Body of pancreas (tissue), 4 donors: ENCODE measurements around the gene VAMP2. TPM values are rescaled to one million over a fixed set of nuclear protein-coding genes. Genes with fewer than 3 reads are reported as not detected.

Experiments
- ATAC-seq: fragments of 150-250 bp; one replicate; pipeline ENCODE4 v1.9.1; 2016
- DNase-seq, 4 donors: peaks; one replicate each; pipeline ENCODE4 v3.0.0-alpha.2; 2019
- H3K27ac ChIP-seq, 4 donors: fragments of 200-600 bp; sonication (generic); 1 replicate in 3 of 4; 2 replicates in 1 of 4; pipeline versions ENCODE4 v1.5.1 to v1.6.1; 2016 to 2019; ENCODE audit warnings: mild to moderate bottlenecking in 1 of 4, mixed read lengths in 1 of 4, moderate library complexity in 1 of 4
- H3K27me3 ChIP-seq, 2 donors: fragments of 200-600 bp; sonication (generic); one replicate each; pipeline ENCODE4 v1.6.0; 2016; ENCODE audit warnings: mild to moderate bottlenecking in 1 of 2
- H3K36me3 ChIP-seq, 2 donors: fragments of 200-600 bp; sonication (generic); replicated peaks in 1 of 2; 2 replicates each; pipeline ENCODE4 v1.5.1; 2016; ENCODE audit warnings: low read depth in 2 of 2; ENCODE audit not compliant: insufficient read depth in 1 of 2
- H3K4me1 ChIP-seq: fragments of 200-600 bp; sonication (generic); one replicate; pipeline ENCODE4 v1.6.0; 2016
- H3K4me3 ChIP-seq, 2 donors: fragments of 200-600 bp; sonication (generic); 1 replicate in 1 of 2; 2 replicates in 1 of 2; pipeline ENCODE4 v1.5.1; 2016 to 2019
- H3K9me3 ChIP-seq, 3 donors: fragments of 200-600 bp; sonication (generic); 1 replicate in 2 of 3; 2 replicates in 1 of 3; pipeline ENCODE4 v1.5.1; 2016
- POLR2A ChIP-seq, 3 donors: fragments of 450-650 bp; IDR thresholded peaks; one replicate each; pipeline ENCODE4 v1.6.1; 2016; ENCODE audit warnings: antibody characterized with exemption in 3 of 3, mild to moderate bottlenecking in 2 of 3
- WGBS, 2 donors: methylation state at CpG; one replicate each; pipeline ENCODE4 v1.1.5; 2017; 5-methylcytosine and 5-hydroxymethylcytosine counted together
- intact Hi-C: fragments of 100-400 bp; cut with DNase I; formaldehyde crosslinking; loops from one replicate; pipeline ENCODE4 v1.15.1; 2023
- total RNA-seq, 2 donors: library from RNA; depleted of rRNA; stranded (reverse); fragments of >200 nt; gene quantifications; one replicate each; pipeline ENCODE4 v1.1.0, GENCODE V29; 2016
- TF ChIP-seq, protein P1 (sequence below), 7 experiments: fragments of 450-650 bp in 4 of 7; fragments of 200-600 bp in 3 of 7; sonication (generic) in 3 of 7; IDR thresholded peaks; one replicate each; pipeline ENCODE4 v1.5.1; 2016 to 2019; ENCODE audit warnings: antibody characterized with exemption in 7 of 7

The VAMP2 gene
- total RNA-seq, 2 donors from 2014 or later: 16.3 to 26.4 TPM

DNA sequence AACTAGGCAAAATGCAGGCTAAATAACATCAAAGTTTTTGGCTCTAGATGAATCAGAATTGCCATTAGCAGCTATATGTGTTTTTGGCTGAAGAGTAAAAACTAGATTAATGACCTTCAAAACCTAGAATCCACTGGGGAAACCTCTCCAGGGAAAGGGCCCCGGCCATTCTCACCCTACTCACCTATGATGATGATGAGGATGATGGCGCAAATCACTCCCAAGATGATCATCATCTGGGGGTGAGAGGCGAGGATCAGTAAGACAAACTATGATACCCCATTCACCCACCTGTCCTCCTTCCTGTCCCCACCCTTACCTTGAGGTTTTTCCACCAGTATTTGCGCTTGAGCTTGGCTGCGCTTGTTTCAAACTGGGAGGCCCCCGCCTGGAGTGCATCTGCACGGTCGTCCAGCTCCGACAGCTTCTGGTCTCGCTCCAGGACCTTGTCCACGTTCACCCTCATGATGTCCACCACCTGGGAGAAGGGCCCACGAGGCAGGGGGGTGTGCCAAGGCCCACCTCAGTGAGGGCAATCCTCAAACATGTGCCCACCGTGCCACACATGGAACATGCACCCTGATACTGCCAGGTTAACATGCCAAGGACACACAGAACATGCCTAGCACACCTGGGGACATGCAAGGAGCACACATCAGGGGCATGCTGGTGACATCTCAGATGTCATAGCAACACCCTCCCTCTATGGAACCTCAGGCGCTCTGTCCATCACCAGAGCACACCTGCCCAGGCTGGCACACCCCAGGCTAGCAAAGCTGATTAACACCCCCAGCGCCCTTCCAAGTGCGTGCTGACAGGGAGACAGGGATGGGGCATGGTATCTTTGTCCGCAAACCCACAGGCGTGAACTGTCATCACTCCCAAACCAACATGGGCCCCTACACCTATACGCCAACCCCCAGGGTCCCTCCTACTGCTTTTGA, 1.2 kb downstream of the VAMP2 start:
- TF ChIP-seq POLR2A (IDR thresholded peaks at IDR 0.05): no peak
- TF ChIP-seq, protein P1, sequence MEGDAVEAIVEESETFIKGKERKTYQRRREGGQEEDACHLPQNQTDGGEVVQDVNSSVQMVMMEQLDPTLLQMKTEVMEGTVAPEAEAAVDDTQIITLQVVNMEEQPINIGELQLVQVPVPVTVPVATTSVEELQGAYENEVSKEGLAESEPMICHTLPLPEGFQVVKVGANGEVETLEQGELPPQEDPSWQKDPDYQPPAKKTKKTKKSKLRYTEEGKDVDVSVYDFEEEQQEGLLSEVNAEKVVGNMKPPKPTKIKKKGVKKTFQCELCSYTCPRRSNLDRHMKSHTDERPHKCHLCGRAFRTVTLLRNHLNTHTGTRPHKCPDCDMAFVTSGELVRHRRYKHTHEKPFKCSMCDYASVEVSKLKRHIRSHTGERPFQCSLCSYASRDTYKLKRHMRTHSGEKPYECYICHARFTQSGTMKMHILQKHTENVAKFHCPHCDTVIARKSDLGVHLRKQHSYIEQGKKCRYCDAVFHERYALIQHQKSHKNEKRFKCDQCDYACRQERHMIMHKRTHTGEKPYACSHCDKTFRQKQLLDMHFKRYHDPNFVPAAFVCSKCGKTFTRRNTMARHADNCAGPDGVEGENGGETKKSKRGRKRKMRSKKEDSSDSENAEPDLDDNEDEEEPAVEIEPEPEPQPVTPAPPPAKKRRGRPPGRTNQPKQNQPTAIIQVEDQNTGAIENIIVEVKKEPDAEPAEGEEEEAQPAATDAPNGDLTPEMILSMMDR (IDR thresholded peaks at IDR 0.05): no peak
- no peak for ATAC-seq
- Histone ChIP-seq H3K4me3 (peak overlapping the region; percentile 72 to 85), H3K9me3 (no peaks in the 10 kb centered on the region), H3K4me1 (peaks cover 56% of the 10 kb centered on the region), H3K27ac (peak overlapping the region; percentile 90 to 99 (median 99)), H3K27me3 (no peaks in the 10 kb centered on the region), H3K36me3 (no peaks in the 10 kb centered on the region)
- DNase-seq: no peak
- intact Hi-C loops: no loop called here
- 32 to 36% methylated on average over 15 to 19 of the region's 19 CpGs for WGBS, 2 donors

DNA sequence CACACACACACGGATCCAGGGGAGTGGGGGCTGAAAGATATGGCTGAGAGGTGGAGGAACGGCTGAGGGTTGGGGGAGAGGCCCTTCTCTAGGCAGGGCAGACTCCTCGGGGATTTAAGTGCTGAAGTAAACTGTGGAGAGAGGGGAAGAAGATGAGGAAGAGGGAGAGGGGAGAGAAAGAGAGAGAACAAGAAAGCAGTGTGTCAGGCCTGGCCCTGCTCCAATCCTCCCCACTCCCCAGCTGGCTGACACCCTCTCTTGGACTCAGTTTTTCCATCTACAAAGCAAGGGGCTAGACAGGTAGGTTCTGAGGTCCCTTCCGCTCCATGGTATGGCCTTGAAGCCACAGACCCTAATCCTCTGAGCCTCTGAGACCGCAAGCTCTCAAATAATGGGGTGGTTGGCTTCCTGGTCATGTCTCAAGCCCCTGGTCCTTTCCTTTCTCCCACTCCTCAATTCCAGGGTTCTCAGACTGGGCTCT, 2.0 kb downstream of the VAMP2 start:
- intact Hi-C loops: no loop called here
- no peak for DNase-seq
- H3K9me3 ChIP-seq: no peaks in the 10 kb centered on the region
- peak overlapping the region in 3 of 4 donors; percentile 99 for H3K27ac ChIP-seq
- H3K27me3 ChIP-seq: no peaks in the 10 kb centered on the region
- peaks cover 56% of the 10 kb centered on the region for H3K4me1 ChIP-seq
- WGBS, 2 donors: 33 to 55% methylated on average over 4 to 5 of the region's 5 CpGs
- no peak for ATAC-seq
- H3K36me3 ChIP-seq: no peaks in the 10 kb centered on the region
- no peak for TF ChIP-seq POLR2A (IDR thresholded peaks at IDR 0.05)
- TF ChIP-seq, protein P1 (IDR thresholded peaks at IDR 0.05): no peak
- no peak overlapping the region for H3K4me3 ChIP-seq

DNA sequence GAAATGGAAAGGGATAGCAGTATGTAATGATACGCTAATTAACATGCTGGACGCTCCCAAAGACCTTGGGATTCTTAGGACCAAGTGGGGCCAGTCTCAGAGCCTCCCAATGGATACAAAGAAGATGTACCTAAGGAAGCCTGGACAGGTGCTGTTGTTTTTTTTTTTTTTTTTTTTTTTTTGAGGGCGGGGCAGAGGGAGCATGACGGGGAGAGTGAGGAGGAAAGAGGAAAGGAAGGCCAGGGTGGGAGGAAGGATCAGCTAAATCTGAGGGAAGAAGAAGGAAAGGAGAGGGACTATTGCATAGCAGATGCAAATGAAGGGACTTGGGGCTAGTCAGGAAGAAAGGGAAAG, 2.5 kb downstream of the VAMP2 start:
- Histone ChIP-seq H3K27me3 (no peaks in the 10 kb centered on the region), H3K4me3 (no peak overlapping the region), H3K4me1 (peaks cover 56% of the 10 kb centered on the region), H3K27ac (peak overlapping the region in 3 of 4 donors; percentile 98 to 99 (median 99)), H3K9me3 (no peaks in the 10 kb centered on the region), H3K36me3 (no peaks in the 10 kb centered on the region)
- ATAC-seq: no peak
- intact Hi-C loops: no loop called here
- DNase-seq: no peak
- TF ChIP-seq, protein P1 (IDR thresholded peaks at IDR 0.05): no peak
- TF ChIP-seq POLR2A (IDR thresholded peaks at IDR 0.05): no peak
- WGBS, 2 donors: 50 to 53% methylated on average over 4 of the region's 4 CpGs

DNA sequence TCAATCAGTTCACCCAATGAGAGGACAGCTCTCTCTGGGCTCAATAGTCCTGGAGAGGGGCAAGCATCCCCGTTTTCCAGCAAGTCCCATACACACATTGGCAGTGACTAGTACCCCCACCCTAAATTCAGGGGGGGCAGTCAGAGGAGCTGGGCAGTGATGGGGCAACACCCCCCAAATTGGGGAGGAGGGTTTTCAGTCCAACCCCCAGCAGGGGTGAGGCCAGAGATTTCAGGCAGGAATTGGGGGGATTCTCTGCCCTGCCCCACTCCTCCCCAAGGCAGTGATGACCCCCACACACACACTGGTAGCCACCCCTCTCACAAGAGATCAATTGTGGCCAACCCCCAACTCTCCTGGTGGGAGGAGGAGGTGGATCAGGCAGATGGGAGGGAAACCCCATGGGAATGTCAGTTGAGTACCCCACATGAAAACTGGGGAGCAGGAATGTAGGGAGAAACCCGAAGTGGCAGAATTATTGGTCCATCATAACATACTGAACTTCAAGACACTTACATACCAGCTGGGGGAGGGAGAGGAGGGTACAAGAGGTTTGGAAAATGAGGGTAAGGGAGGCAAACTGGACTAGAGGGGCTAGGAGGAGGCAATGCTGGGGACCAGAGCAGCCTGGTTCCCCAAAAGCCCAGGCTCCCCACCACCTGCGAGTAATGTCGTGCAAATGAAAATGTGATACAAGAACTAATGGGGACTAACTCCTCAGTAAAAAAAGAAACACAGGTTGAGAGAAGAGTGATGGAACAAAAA, 3.1 kb downstream of the VAMP2 start:
- WGBS, 2 donors: 68 to 75% methylated on average over 4 of the region's 4 CpGs
- H3K9me3 ChIP-seq: no peaks in the 10 kb centered on the region
- H3K36me3 ChIP-seq: no peaks in the 10 kb centered on the region
- TF ChIP-seq, protein P1 (IDR thresholded peaks at IDR 0.05): no peak
- TF ChIP-seq POLR2A (IDR thresholded peaks at IDR 0.05): no peak
- no peak overlapping the region for H3K4me3 ChIP-seq
- intact Hi-C loops: no loop called here
- peak overlapping the region in 3 of 4 donors; percentile 98 to 100 (median 99) for H3K27ac ChIP-seq
- H3K4me1 ChIP-seq: peaks cover 62% of the 10 kb centered on the region
- ATAC-seq (no peak), DNase-seq (no peak)
- no peaks in the 10 kb centered on the region for H3K27me3 ChIP-seq
